Limb (tissue), 2 donors: Measurements from ENCODE around the gene HLA-DPB1.
"Not testable (repeated sequence)": the region's sequence is repeated elsewhere in the genome, so short reads cannot be mapped to it uniquely, and the experiment has no call there.

Source experiments
- DNase-seq, 2 donors: peaks; one replicate each; pipeline ENCODE4 v3.0.0-alpha.2; 2016; ENCODE audit errors: extremely low spot score in 2 of 2

Gene HLA-DPB1

DNA sequence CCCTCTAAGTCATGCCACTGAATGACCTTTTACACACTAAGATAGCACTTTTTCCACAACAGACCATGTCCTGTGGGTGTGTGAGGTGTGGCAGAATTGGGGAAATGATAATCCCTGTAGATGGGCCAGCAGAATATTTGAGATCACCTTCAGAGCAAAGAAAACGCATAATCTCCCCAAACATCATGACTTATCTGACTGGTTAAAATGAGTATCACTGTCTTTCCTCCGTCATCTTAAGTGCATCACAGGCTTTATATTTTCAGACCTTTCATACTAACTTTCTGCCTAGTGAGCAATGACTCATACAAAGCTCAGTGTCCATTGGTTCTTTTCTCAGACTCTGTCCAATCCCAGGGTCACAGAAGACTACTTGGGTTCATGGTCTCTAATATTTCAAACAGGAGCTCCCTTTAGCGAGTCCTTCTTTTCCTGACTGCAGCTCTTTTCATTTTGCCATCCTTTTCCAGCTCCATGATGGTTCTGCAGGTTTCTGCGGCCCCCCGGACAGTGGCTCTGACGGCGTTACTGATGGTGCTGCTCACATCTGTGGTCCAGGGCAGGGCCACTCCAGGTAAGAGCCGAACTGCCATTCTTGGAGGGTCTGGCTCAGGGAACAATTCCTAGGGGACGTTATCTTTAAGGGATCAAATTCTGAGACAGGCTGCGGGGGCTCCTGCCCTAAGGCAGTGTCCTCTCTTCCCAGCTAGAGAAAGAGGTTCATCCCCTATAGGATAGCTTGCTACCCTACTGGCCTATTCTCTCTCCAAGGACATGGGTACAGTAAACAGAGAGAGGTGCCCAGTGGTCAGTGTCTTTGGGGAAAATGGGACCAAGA lies at the start of gene HLA-DPB1:
Gene HLA-DPB1, plus strand, starts transcription at position 423 of the 838 bp plus-strand sequence. Its CDS starts 52 bp downstream, at position 475.
- peak in 1 of 2 donors; percentile 48 for DNase-seq

GRCh38 chr6:33028220-33028849 lies 47.5 kb upstream of the HLA-DPB1 start:
- no peak for DNase-seq

GRCh38 chr6:33029328-33030184 lies 46.2 kb upstream of the HLA-DPB1 start:
- no peak for DNase-seq

- no peak for DNase-seq
Observed at GRCh38 chr6:33030245-33030644, 45.5 kb upstream of the HLA-DPB1 start.

- DNase-seq: no peak
Observed at GRCh38 chr6:33034554-33034953, 41.2 kb upstream of the HLA-DPB1 start.

DNA sequence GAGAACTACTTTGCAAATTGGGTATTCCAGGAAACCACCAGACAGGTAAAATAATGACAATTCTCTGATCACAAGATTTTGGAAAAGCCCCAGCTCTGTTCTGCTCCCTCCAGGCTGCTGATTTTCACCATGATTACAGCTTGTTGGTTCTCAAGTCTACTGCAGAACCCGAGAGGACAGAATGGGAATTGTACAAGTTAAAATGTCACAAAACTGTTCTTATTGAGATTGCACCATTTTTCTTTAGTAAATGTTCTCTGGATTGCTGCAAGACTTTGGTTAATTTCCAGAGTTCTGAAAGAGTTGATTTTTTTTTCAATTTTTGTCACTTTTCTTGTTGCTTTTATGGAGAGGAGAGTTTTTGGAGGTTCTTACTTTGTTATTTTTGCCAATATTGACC lies 39.3 kb upstream of the HLA-DPB1 start:
- DNase-seq: no peak

GRCh38 chr6:33040157-33040556 lies 35.6 kb upstream of the HLA-DPB1 start:
- no peak for DNase-seq

DNA sequence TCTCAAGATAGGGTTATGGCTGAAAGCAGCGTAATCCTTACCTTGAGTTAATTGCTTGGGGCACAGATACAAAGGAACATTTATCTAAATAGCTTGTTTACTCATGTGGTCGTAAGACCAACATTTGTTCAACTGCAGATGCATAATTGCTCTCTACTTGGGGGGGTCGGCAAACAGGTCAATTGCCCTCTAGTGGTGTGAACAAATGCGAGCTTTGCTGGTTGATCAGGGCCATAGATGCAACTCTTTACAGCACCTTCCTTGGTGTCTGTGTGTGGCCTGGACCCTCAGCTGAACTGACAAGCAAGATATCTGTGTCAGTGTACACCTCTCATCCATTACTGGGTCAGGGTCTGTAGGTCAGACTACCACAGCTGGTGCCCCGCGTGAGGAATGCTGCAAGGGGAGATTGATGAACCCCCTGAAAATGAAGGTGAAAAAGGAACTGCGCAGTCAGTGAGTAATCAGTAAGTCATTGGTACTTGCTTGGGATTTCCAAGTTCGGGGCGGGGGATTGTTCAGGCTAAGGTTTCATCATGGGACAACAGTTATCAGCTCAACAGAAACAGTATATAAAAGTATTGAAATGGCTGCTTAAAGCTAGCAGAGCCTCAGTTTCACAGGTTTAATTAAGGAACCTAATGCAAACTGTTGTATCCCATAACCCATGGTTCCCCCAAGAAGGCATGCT lies 26.3 kb upstream of the HLA-DPB1 start:
- DNase-seq: no peak

DNA sequence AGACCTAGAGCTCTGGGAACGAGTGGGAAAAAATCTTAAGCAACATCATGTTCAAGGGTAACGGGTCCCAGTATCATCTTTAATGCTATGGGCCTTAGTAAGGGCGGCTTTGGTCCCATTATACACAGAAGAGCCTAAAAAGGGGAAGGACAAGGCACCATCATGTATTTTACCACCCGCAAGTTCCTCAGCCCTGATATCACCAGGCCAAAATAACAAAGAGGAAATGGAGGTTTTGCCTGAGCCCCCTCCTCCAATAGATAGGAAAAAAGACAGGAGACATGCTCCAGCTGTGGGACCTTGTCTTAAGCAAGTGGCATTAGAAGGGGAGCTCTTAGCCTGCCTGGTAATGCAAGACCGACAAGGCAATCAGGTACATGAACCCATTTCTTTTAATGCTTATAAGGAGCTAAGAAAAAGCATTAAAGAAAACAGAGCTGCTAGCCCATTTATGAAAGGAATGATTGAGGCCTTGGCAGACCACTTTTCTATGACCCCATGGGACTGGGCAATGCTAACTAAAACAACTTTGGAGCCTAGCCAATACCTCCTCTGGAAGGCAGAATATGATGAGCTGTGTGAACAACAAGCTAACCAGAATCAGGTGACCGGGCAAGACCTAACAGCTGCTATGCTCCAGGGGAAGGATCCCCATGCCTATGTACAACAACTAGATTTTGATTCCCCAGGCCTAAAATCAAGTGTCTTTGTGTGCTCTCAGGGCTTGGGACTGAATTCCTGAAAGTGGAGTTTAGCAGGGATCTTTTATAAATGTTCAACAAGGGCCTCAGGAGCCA lies 25.6 kb upstream of the HLA-DPB1 start:
- no peak for DNase-seq

GRCh38 chr6:33052627-33053026 lies 23.2 kb upstream of the HLA-DPB1 start:
- no peak for DNase-seq

- DNase-seq: no peak
Observed at GRCh38 chr6:33053230-33053629, 22.6 kb upstream of the HLA-DPB1 start.

DNA sequence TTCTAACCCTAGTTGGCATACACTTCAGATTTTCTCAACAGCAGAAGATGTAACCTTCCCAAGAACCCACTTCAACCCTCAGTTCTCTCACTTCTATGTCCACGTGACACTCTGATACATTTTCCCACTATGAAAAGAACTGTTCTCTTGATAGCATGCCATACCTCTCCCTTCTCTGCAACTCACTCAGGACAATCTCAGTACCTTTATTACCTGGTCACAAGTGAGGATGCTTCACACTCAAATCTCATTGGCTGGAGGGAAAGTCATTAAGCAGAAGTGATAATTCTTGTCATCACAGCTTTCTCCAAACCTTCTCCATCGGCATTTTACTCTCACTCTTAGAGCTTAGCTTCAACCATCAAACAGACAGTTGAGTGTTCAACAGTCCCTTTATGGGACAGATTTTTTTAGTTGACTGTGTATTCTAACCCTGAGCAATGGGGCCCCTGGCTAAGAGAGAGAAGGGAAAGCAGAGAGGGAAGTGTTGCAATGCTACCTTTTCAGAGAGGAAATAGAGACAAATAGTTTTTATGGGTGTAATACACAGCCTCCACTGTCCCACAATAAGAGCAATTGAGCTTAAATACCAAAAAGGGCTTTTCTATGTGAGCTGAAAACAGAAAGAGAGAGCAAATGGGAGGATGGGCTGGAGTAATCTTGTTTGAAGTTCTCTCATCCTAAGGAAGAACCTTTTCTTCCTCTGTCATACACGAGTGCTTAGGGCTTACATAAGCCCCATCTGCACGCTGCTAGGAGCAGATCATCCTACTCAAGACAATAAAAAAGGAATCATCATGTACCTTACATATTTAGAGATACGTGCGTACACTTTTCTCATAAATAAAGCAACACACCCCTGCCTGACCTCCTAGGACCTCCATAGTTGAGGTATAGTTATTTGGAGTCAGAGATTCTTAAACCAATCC lies 18.3 kb upstream of the HLA-DPB1 start:
- no peak for DNase-seq

DNA sequence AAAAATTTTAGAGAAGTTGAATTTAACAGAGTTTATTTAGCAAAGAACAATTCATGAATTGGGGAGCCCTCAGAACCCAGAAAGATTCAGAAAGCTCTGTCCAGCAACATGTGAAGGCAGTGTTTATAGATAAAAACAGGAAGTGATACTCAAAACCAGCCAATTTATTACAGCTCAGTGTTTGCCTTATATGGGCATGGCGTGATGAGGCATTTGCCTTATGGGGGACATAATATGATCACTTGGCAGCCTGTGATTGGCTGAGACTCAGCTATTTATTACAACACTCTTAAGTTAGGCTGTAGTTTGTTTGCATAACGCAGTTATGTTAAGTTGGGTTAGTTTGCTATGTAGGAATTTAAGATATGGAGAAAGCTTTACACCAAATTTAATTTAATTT lies 13.8 kb upstream of the HLA-DPB1 start:
- DNase-seq: no peak

DNA sequence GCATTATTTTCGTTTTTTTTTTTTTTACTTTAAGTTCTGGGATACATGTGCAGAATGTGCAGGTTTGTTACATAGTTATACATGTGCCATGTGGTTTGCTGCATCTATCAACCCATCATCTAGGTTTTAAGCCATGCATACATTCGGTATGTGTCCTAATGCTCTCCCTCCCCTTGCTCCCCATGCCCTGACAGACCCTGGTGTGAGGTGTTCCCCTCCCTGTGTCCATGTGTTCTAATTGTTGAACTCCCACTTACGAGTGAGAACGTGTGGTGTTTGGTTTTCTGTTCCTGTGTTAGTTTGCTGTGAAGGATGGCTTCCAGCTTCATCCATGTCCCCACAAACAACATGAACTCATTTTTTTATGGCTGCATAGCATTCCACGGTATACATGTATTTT lies 12.4 kb upstream of the HLA-DPB1 start:
- not testable (repeated sequence) for DNase-seq

DNA sequence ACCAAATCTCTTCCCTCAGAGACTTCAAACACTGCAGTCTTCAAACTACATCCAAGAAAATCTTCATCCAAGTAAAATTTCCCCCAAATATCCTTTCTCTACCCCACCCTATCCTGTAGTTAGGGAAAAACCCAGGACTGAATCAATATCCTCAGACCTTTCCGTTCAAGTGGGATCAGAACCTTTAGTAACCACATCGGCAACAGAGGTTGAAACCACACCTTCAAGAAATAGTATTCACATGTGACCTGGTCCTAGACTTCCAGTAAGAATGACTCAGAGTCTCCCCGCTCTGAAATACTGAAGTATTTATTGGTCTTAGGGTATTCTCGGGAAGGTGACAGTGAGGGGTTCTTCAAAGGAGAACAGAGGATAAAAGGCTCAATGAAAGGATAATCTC lies 11.1 kb upstream of the HLA-DPB1 start:
- DNase-seq: no peak

GRCh38 chr6:33065312-33065711 lies 10.5 kb upstream of the HLA-DPB1 start:
- DNase-seq: no peak

DNA sequence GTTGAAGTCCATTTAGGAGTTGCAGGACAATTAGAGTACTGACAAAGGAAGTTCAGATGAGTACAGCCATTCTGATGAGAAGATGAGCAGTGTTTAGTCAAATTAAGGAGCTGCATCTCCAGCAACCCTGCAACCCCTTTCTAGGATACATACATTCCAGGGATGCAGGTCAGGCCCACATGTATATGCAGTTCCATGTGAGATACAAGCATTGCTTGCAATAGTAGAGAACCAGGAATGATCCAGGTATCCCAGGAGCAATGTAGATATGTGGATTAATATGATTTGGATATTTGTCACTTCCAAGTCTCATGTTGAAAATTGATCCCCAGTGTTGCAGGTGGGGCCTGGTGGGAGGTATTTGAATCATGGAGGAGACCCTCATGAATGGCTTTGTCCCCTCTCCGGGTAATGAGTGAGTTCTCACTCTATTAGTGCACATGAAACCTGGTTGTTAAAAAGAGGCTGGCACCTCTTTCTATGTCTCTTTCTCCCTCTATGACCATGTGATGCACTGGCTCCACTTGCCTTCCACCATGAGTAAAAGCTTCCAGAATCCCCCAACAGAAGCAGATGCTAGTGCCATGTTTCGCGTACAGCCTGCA lies 8.8 kb upstream of the HLA-DPB1 start:
- DNase-seq: no peak

GRCh38 chr6:33069021-33069738 lies 6.6 kb upstream of the HLA-DPB1 start:
- DNase-seq: no peak
